HCT116 (cell line): ENCODE measurements around the gene MMADHC. TPM values are rescaled to one million over a fixed set of nuclear protein-coding genes. Genes with fewer than 3 reads are reported as not detected.

Experiments
- ATAC-seq: fragments of 200-7000 bp; cut with Tn5 transposase; 2 replicates; pipeline ENCODE4 v1.9.1; 2020; ENCODE audit warnings: mild to moderate bottlenecking, moderate library complexity
- BruUV-seq: library from RNA; stranded (reverse); fragments of 400-500 nt; replicated peaks from 2 replicates; lab custom pipeline; 2021; lab: Mats Ljungman, UMichigan
- CTCF ChIA-PET: fragments of 300-600 bp; sonication (Branson Sonifier 250); formaldehyde crosslinking; loops from one replicate; lab custom pipeline; 2021; ENCODE audit warnings: antibody characterized with exemption; lab: Charles Lee
- POLR2A ChIA-PET: fragments of 300-600, 350-600 bp; sonication (Branson Sonifier 250); formaldehyde crosslinking; loops from one replicate; lab custom pipeline; 2021; ENCODE audit warnings: antibody characterized with exemption; lab: Charles Lee
- RAD21 ChIA-PET, 2 experiments: fragments of 300-600 bp; sonication (Branson Sonifier 250); formaldehyde crosslinking; loops; one replicate each; lab custom pipeline; 2023; ENCODE audit warnings: low total read pairs in 2 of 2; ENCODE audit not compliant: uncharacterized antibody in 2 of 2, unreplicated experiment in 2 of 2, low non-redundant PET in 1 of 2; lab: Charles Lee
- DNase-seq: peaks from one replicate; pipeline ENCODE4 v3.0.0-alpha.2; 2010; ENCODE audit warnings: low read depth, low spot score
- H2AFZ ChIP-seq: fragments of 200-600 bp; shearing (Covaris generic), sonication (generic); 2 replicates; pipeline ENCODE4 v1.6.1; 2017; ENCODE audit warnings: low read depth, mixed run types, mixed read lengths, antibody characterized with exemption, low read length; ENCODE audit not compliant: poor library complexity, severe bottlenecking
- H3K27ac ChIP-seq: 2 replicates; pipeline ENCODE4 v1.5.1; 2012; ENCODE audit warnings: low read depth, low read length
- H3K27me3 ChIP-seq: fragments of 200-600 bp; sonication (generic); 2 replicates; pipeline ENCODE4 v1.6.1; 2016; ENCODE audit warnings: mixed run types, low read length, mixed read lengths; ENCODE audit not compliant: insufficient read depth
- H3K36me3 ChIP-seq, 2 experiments: fragments of 200-500 bp in 1 of 2; fragments of 200-600 bp in 1 of 2; sonication (Bioruptor generic) in 1 of 2; sonication (generic) in 1 of 2; 2 replicates each; pipeline versions ENCODE4 v1.5.1 to v1.6.1; 2014 to 2016; ENCODE audit warnings: low read length in 2 of 2, inconsistent platforms in 1 of 2, mixed read lengths in 1 of 2, mixed run types in 1 of 2; ENCODE audit not compliant: insufficient read depth in 2 of 2, control insufficient read depth in 1 of 2
- H3K4me1 ChIP-seq, 2 experiments: fragments of 200-600 bp in 1 of 2; sonication (generic) in 1 of 2; 2 replicates each; pipeline versions ENCODE4 v1.5.1 to v1.6.1; 2012 to 2017; ENCODE audit warnings: low read length in 2 of 2, inconsistent platforms in 1 of 2, mild to moderate bottlenecking in 1 of 2, mixed read lengths in 1 of 2, mixed run types in 1 of 2, moderate library complexity in 1 of 2; ENCODE audit not compliant: insufficient read depth in 2 of 2, control insufficient read depth in 1 of 2
- H3K4me2 ChIP-seq: fragments of 200-600 bp; sonication (generic); 2 replicates; pipeline ENCODE4 v1.6.1; 2017; ENCODE audit warnings: mixed run types, low read length, mixed read lengths
- H3K4me3 ChIP-seq, 2 experiments: fragments of 200-600 bp in 1 of 2; sonication (generic) in 1 of 2; replicated peaks in 1 of 2; 2 replicates each; pipeline ENCODE4 v1.5.1; 2011 to 2016; ENCODE audit warnings: low read length in 2 of 2, control low read depth in 1 of 2, low read depth in 1 of 2, mild to moderate bottlenecking in 1 of 2, mixed read lengths in 1 of 2, mixed run types in 1 of 2
- H3K79me2 ChIP-seq: fragments of 200-600 bp; sonication (generic); 2 replicates; pipeline ENCODE4 v1.6.1; 2017; ENCODE audit warnings: mild to moderate bottlenecking, mixed run types, low read length, moderate library complexity, mixed read lengths; ENCODE audit not compliant: insufficient read depth
- H3K9ac ChIP-seq: fragments of 200-600 bp; sonication (generic); 2 replicates; pipeline ENCODE4 v1.6.1; 2016; ENCODE audit warnings: low read length, mixed read lengths
- H3K9me2 ChIP-seq: fragments of 200-600 bp; sonication (generic), shearing (Covaris generic); 2 replicates; pipeline ENCODE4 v1.6.1; 2017; ENCODE audit warnings: mixed run types, mild to moderate bottlenecking, moderate library complexity; ENCODE audit not compliant: insufficient read depth
- H3K9me3 ChIP-seq, 2 experiments: fragments of 200-500 bp in 1 of 2; fragments of 200-600 bp in 1 of 2; sonication (Bioruptor generic) in 1 of 2; sonication (generic) in 1 of 2; 2 replicates each; pipeline ENCODE4 v1.6.1; 2014 to 2017; ENCODE audit warnings: low read length in 2 of 2, mixed read lengths in 2 of 2, inconsistent platforms in 1 of 2, low read depth in 1 of 2, mild to moderate bottlenecking in 1 of 2, mixed run types in 1 of 2, moderate library complexity in 1 of 2; ENCODE audit not compliant: control insufficient read depth in 1 of 2, insufficient read depth in 1 of 2
- H4K20me1 ChIP-seq: fragments of 200-600 bp; sonication (generic), shearing (Covaris generic); 2 replicates; pipeline ENCODE4 v1.6.1; 2017; ENCODE audit warnings: mixed run types, mild to moderate bottlenecking, moderate library complexity; ENCODE audit not compliant: insufficient read depth
- CBX3 ChIP-seq: IDR thresholded peaks from 2 replicates; pipeline ENCODE4 v1.6.1; 2012; ENCODE audit warnings: low read depth
- CEBPB ChIP-seq: IDR thresholded peaks from 2 replicates; pipeline ENCODE4 v1.6.1; 2012; ENCODE audit warnings: low read depth
- CTCF ChIP-seq, 3 experiments: fragments of 200-600 bp in 1 of 3; sonication (generic) in 1 of 3; IDR thresholded peaks in 2 of 3; conservative IDR thresholded peaks in 1 of 3; 2 replicates each; pipeline ENCODE4 v1.5.1; 2012 to 2017; ENCODE audit warnings: low read depth in 2 of 3, low read length in 2 of 3, antibody characterized with exemption in 1 of 3, borderline replicate concordance in 1 of 3, control low read depth in 1 of 3, mild to moderate bottlenecking in 1 of 3, mixed read lengths in 1 of 3, mixed run types in 1 of 3, moderate library complexity in 1 of 3; ENCODE audit not compliant: insufficient read depth in 1 of 3
- EGR1 ChIP-seq: IDR thresholded peaks from 2 replicates; pipeline ENCODE4 v1.6.1; 2012; ENCODE audit warnings: low read depth
- ELF1 ChIP-seq: IDR thresholded peaks from 2 replicates; pipeline ENCODE4 v1.6.1; 2012; ENCODE audit warnings: low read depth, borderline replicate concordance
- EZH2phosphoT487 ChIP-seq: fragments of 200-600 bp; IDR thresholded peaks from 2 replicates; pipeline ENCODE4 v1.6.1; 2018; ENCODE audit warnings: antibody characterized with exemption, borderline replicate concordance
- FOSL1 ChIP-seq: IDR thresholded peaks from 2 replicates; pipeline ENCODE4 v1.6.1; 2012; ENCODE audit warnings: low read depth
- JUND ChIP-seq: IDR thresholded peaks from 2 replicates; pipeline ENCODE4 v1.6.1; 2012
- POLR2A ChIP-seq: IDR thresholded peaks from 2 replicates; pipeline ENCODE4 v1.7.0; 2011; ENCODE audit warnings: borderline replicate concordance; ENCODE audit not compliant: insufficient read depth, insufficient read length; ENCODE audit errors: extremely low read depth
- RAD21 ChIP-seq: IDR thresholded peaks from 2 replicates; pipeline ENCODE4 v1.6.1; 2012; ENCODE audit warnings: low read depth, mild to moderate bottlenecking
- SIN3A ChIP-seq: IDR thresholded peaks from 2 replicates; pipeline ENCODE4 v1.6.1; 2012; ENCODE audit warnings: low read depth
- SRF ChIP-seq: IDR thresholded peaks from 2 replicates; pipeline ENCODE4 v1.6.1; 2012; ENCODE audit warnings: low read depth
- TCF7L2 ChIP-seq: IDR thresholded peaks from 2 replicates; pipeline ENCODE4 v1.7.0; 2011; ENCODE audit warnings: borderline replicate concordance, inconsistent platforms; ENCODE audit not compliant: insufficient read depth, insufficient read length; ENCODE audit errors: extremely low read depth
- YY1 ChIP-seq: IDR thresholded peaks from 2 replicates; pipeline ENCODE4 v1.6.1; 2011; ENCODE audit warnings: low read length, low read depth, moderate library complexity, mild to moderate bottlenecking; ENCODE audit not compliant: insufficient replicate concordance; ENCODE audit errors: extremely low read depth
- ZFX ChIP-seq: fragments of 450-650 bp; IDR thresholded peaks from 2 replicates; pipeline ENCODE4 v1.6.1; 2017
- ZNF274 ChIP-seq: fragments of 200-500 bp; sonication (Bioruptor generic); IDR thresholded peaks from 2 replicates; pipeline ENCODE4 v1.6.1; 2014; ENCODE audit warnings: mild to moderate bottlenecking, low read depth, low read length, inconsistent platforms
- intact Hi-C: fragments of 100-400 bp; cut with micrococcal nuclease; formaldehyde crosslinking; loops from 2 replicates; pipeline ENCODE4 v1.10.0; 2022
- total RNA-seq: library from RNA; stranded (reverse); gene quantifications from one replicate; pipeline ENCODE4 v1.2.1, GENCODE V29; 2021; ENCODE audit not compliant: unreplicated experiment

The MMADHC gene
- total RNA-seq, 1 experiment from 2014 or later: 135 TPM

GRCh38 chr2:149572102-149572953, 15.2 kb downstream of the MMADHC start:
- POLR2A ChIA-PET: no interaction called here
- TF ChIP-seq TCF7L2: no peak
- TF ChIP-seq POLR2A: no peak
- no peak for TF ChIP-seq CBX3
- peaks cover 49 to 72% of the 10 kb centered on the region in 2 experiments for H3K36me3 ChIP-seq

GRCh38 chr2:149568138-149568537, 19.4 kb downstream of the MMADHC start:
- Histone ChIP-seq H3K79me2 (peaks cover 15% of the 10 kb centered on the region), H4K20me1 (peaks cover 6% of the 10 kb centered on the region; the same call in 1 of the 2 replicates), H3K4me1 (no peaks in the 10 kb centered on the region), H3K4me2 (no peak overlapping the region), H3K4me3 (no peak overlapping the region), H2AFZ (no peak overlapping the region), H3K9me3 (no peaks in the 10 kb centered on the region), H3K27ac (no peak overlapping the region), H3K27me3 (no peaks in the 10 kb centered on the region), H3K36me3 (peaks cover 29 to 45% of the 10 kb centered on the region in 2 experiments), H3K9me2 (no peaks in the 10 kb centered on the region), H3K9ac (no peak overlapping the region)
- ChIA-PET POLR2A (no interaction called here), RAD21 (no interaction called here), CTCF (no interaction called here)
- no TSS peak for BruUV-seq
- TF ChIP-seq SRF (no peak), POLR2A (no peak), CBX3 (no peak), FOSL1 (no peak), ELF1 (no peak), EZH2phosphoT487 (no peak), YY1 (no peak), TCF7L2 (no peak), EGR1 (no peak), CTCF (IDR thresholded peaks at IDR 0.05 in 2 of 3, conservative IDR thresholded peaks at IDR 0.05 in 1 of 3; ENCODE audit: borderline replicate concordance in 1 of 3, insufficient read depth in 1 of 3, low read depth in 2 of 3, low read length in 2 of 3) (no peak), CEBPB (no peak), RAD21 (no peak), ZFX (no peak), SIN3A (no peak), JUND (no peak), ZNF274 (no peak)
- no peak for DNase-seq
- no peak for ATAC-seq
- intact Hi-C loops: no loop called here

More at GRCh38 chr2:149572102-149572953, 15.2 kb downstream of the MMADHC start:
- Histone ChIP-seq H3K27ac (no peak overlapping the region), H3K27me3 (no peaks in the 10 kb centered on the region), H3K4me3 (no peak overlapping the region), H4K20me1 (peaks cover 13% of the 10 kb centered on the region), H3K4me2 (no peak overlapping the region), H3K4me1 (no peaks in the 10 kb centered on the region), H3K9ac (no peak overlapping the region), H3K79me2 (peaks cover 47% of the 10 kb centered on the region), H3K9me3 (no peaks in the 10 kb centered on the region), H2AFZ (no peak overlapping the region), H3K9me2 (no peaks in the 10 kb centered on the region)
- RAD21 ChIA-PET: no interaction called here
- DNase-seq: no peak
- BruUV-seq: no TSS peak
- intact Hi-C loops: no loop called here
- CTCF ChIA-PET: interaction anchor here (1.1 to 3.4 kb wide), 3 partner anchors 11 to 555 kb away, joined by 4 to 33 read pairs (median 6); no protein-coding TSS in a partner anchor
- ATAC-seq: no peak
